K562 (cell line): Measurements from ENCODE around the gene HJV. TPM values are rescaled to one million over a fixed set of nuclear protein-coding genes. Genes with fewer than 3 reads are reported as not detected.
A peak's percentile ranks its signal among the peaks of the same experiment; 100 is the strongest.
"Not testable (repeated sequence)": the region's sequence is repeated elsewhere in the genome, so short reads cannot be mapped to it uniquely, and the experiment has no call there.

ENCODE experiments used
- ATAC-seq: fragments of 200-7000 bp; cut with Tn5 transposase; 3 replicates; pipeline ENCODE4 v1.9.1; 2020; ENCODE audit warnings: moderate library complexity
- BruUV-seq: library from RNA; stranded (reverse); fragments of 400-500 nt; replicated peaks from 2 replicates; lab custom pipeline; 2021; lab: Mats Ljungman, UMichigan
- CTCF ChIA-PET: fragments of 300-600 bp; formaldehyde crosslinking; extraction: SDS; loops from one replicate; lab custom pipeline; 2021; ENCODE audit warnings: low intra/inter-chr PET ratio; lab: Yijun Ruan, JAX
- POLR2A ChIA-PET: fragments of 300-600, 350-650 bp; sonication (Branson Sonifier 250); formaldehyde crosslinking; extraction: SDS; loops from one replicate; lab custom pipeline; 2021; ENCODE audit warnings: antibody characterized with exemption, inconsistent platforms; lab: Yijun Ruan, JAX
- DNase-seq, 4 experiments: peaks; one replicate each; pipeline versions ENCODE4 v3.0.0 to v3.0.0-alpha.2; 2011 to 2018; ENCODE audit warnings: low spot score in 3 of 4, mixed read lengths in 3 of 4; ENCODE audit errors: extremely low read depth in 1 of 4
- FAIRE-seq: peaks from 2 replicates; lab custom pipeline; 2011; peaks lifted over from hg19 to GRCh38; lab: Jason Lieb, UNC
- H2AFZ ChIP-seq: 2 replicates; pipeline ENCODE4 v1.6.0; 2011; ENCODE audit warnings: low read depth, low read length, control low read depth, inconsistent platforms
- H3K27ac ChIP-seq: fragments of 200-600 bp; 3 replicates; pipeline ENCODE4 v1.8.0; 2011; ENCODE audit warnings: low read depth, mild to moderate bottlenecking, control low read depth, inconsistent platforms, low read length, moderate library complexity, mixed read lengths; ENCODE audit errors: extremely low read depth
- H3K27me3 ChIP-seq, 2 experiments: fragments of 300-600 bp in 1 of 2; 2 replicates in 1 of 2; 3 replicates in 1 of 2; pipeline versions ENCODE4 v1.6.0 to v1.8.0; 2011; ENCODE audit warnings: inconsistent platforms in 2 of 2, low read length in 2 of 2, mild to moderate bottlenecking in 1 of 2, mixed read lengths in 1 of 2, moderate library complexity in 1 of 2; ENCODE audit not compliant: control insufficient read depth in 2 of 2, insufficient read depth in 2 of 2
- H3K36me3 ChIP-seq: fragments of 300-600 bp; 3 replicates; pipeline ENCODE4 v1.8.0; 2011; ENCODE audit warnings: mild to moderate bottlenecking, low read length, inconsistent platforms; ENCODE audit not compliant: control insufficient read depth, insufficient read depth
- H3K4me1 ChIP-seq, 2 experiments: fragments of 200-600 bp in 1 of 2; replicated peaks in 1 of 2; 2 replicates in 1 of 2; 3 replicates in 1 of 2; pipeline versions ENCODE4 v1.5.1 to v1.8.0; 2011; ENCODE audit warnings: inconsistent platforms in 2 of 2, low read length in 2 of 2, mild to moderate bottlenecking in 1 of 2, mixed read lengths in 1 of 2, moderate library complexity in 1 of 2; ENCODE audit not compliant: control insufficient read depth in 2 of 2, insufficient read depth in 2 of 2
- H3K4me2 ChIP-seq: 2 replicates; pipeline ENCODE4 v1.6.1; 2011; ENCODE audit warnings: low read length, control low read depth, inconsistent platforms, mixed read lengths; ENCODE audit not compliant: insufficient read depth
- H3K4me3 ChIP-seq: fragments of 200-600 bp; sonication (generic), shearing (Covaris generic); 2 replicates; pipeline ENCODE4 v1.5.1; 2016; ENCODE audit warnings: control low read depth, inconsistent platforms
- H3K79me2 ChIP-seq: fragments of 200-600 bp; 3 replicates; pipeline ENCODE4 v1.8.0; 2011; ENCODE audit warnings: low read length, inconsistent platforms; ENCODE audit not compliant: control insufficient read depth, insufficient read depth
- H3K9ac ChIP-seq, 2 experiments: 2 replicates each; pipeline versions ENCODE4 v1.6.0 to v1.6.1; 2011; ENCODE audit warnings: low read depth in 2 of 2, low read length in 2 of 2, control low read depth in 1 of 2, inconsistent platforms in 1 of 2, mild to moderate bottlenecking in 1 of 2, mixed read lengths in 1 of 2; ENCODE audit not compliant: insufficient read depth in 1 of 2
- H3K9me1 ChIP-seq: one replicate; pipeline ENCODE4 v1.6.0; 2011; ENCODE audit warnings: inconsistent platforms, mild to moderate bottlenecking, low read length, moderate library complexity; ENCODE audit not compliant: control insufficient read depth, insufficient read depth
- H3K9me3 ChIP-seq: replicated peaks from 2 replicates; pipeline ENCODE4 v1.5.1; 2011; ENCODE audit warnings: low read depth, low read length, inconsistent platforms; ENCODE audit not compliant: control insufficient read depth, insufficient read depth
- H4K20me1 ChIP-seq: replicated peaks from 2 replicates; pipeline ENCODE4 v1.6.1; 2011; ENCODE audit warnings: low read length, inconsistent platforms, mixed read lengths; ENCODE audit not compliant: control insufficient read depth, insufficient read depth
- ADNP ChIP-seq: fragments of 200-800 bp; sonication (Bioruptor generic); IDR thresholded peaks from 2 replicates; pipeline ENCODE4 v1.6.1; 2016; ENCODE audit warnings: missing genetic modification characterization, missing compliant biosample characterization
- ARNT ChIP-seq, 2 experiments: fragments of 450-650 bp; IDR thresholded peaks; 2 replicates each; pipeline ENCODE4 v1.6.1; 2016; ENCODE audit warnings: mild to moderate bottlenecking in 1 of 2
- ATF3 ChIP-seq, 2 experiments: fragments of 450-650 bp in 1 of 2; sonication (generic) in 1 of 2; formaldehyde crosslinking in 1 of 2; IDR thresholded peaks in 1 of 2; conservative IDR thresholded peaks in 1 of 2; 2 replicates each; pipeline versions ENCODE4 v1.6.1 to v1.8.1; 2016 to 2023; ENCODE audit warnings: mild to moderate bottlenecking in 2 of 2, moderate library complexity in 2 of 2, inconsistent platforms in 1 of 2, missing genetic modification reagents in 1 of 2
- BCOR ChIP-seq: fragments of 450-650 bp; IDR thresholded peaks from 2 replicates; pipeline ENCODE4 v1.6.1; 2016
- C11orf30 ChIP-seq: fragments of 450-650 bp; IDR thresholded peaks from 2 replicates; pipeline ENCODE4 v1.6.1; 2016; ENCODE audit warnings: low read depth, mild to moderate bottlenecking
- CBFA2T3 ChIP-seq: fragments of 450-650 bp; IDR thresholded peaks from 2 replicates; pipeline ENCODE4 v1.6.1; 2017
- CCNT2 ChIP-seq: IDR thresholded peaks from 2 replicates; pipeline ENCODE4 v1.6.1; 2011; ENCODE audit warnings: borderline replicate concordance, low read depth, mild to moderate bottlenecking, moderate library complexity, mixed read lengths, low read length; ENCODE audit not compliant: insufficient read length; ENCODE audit errors: extremely low read depth
- DPF2 ChIP-seq: fragments of 450-650 bp; IDR thresholded peaks from 2 replicates; pipeline ENCODE4 v1.6.1; 2016
- FOSL1 ChIP-seq: fragments of 200-800 bp; sonication (Bioruptor generic); conservative IDR thresholded peaks from 2 replicates; pipeline ENCODE4 v1.6.1; 2016; ENCODE audit warnings: missing genetic modification characterization, missing compliant biosample characterization
- HDAC1 ChIP-seq, 2 experiments: fragments of 450-650 bp; IDR thresholded peaks; 2 replicates each; pipeline ENCODE4 v1.6.1; 2016 to 2017; ENCODE audit warnings: inconsistent platforms in 1 of 2, mild to moderate bottlenecking in 1 of 2, moderate library complexity in 1 of 2
- HDAC2 ChIP-seq: fragments of 450-650 bp; IDR thresholded peaks from 2 replicates; pipeline ENCODE4 v1.6.1; 2016; ENCODE audit warnings: mild to moderate bottlenecking
- JUN ChIP-seq, 2 experiments: sonication (generic) in 1 of 2; formaldehyde crosslinking in 1 of 2; IDR thresholded peaks; 2 replicates each; pipeline versions ENCODE4 v1.6.1 to v1.8.0; 2012 to 2022; ENCODE audit warnings: borderline replicate concordance in 2 of 2, mild to moderate bottlenecking in 2 of 2, improper control_type of control experiment in 1 of 2, low read depth in 1 of 2, low read length in 1 of 2, missing genetic modification reagents in 1 of 2
- KDM1A ChIP-seq, 2 experiments: fragments of 450-650 bp; IDR thresholded peaks; 2 replicates each; pipeline ENCODE4 v1.6.1; 2016; ENCODE audit warnings: mild to moderate bottlenecking in 2 of 2
- MAFG ChIP-seq: fragments of 450-650 bp; conservative IDR thresholded peaks from 2 replicates; pipeline ENCODE4 v1.6.1; 2016; ENCODE audit warnings: missing genetic modification characterization, missing compliant biosample characterization
- MAFK ChIP-seq: IDR thresholded peaks from 2 replicates; pipeline ENCODE4 v1.6.1; 2011; ENCODE audit warnings: low read length, improper control_type of control experiment
- MECOM ChIP-seq: fragments of 250-450 bp; sonication (Bioruptor Pico); IDR thresholded peaks from 2 replicates; pipeline ENCODE4 v1.8.0; 2022; ENCODE audit warnings: inconsistent platforms
- NFE2 ChIP-seq: IDR thresholded peaks from 2 replicates; pipeline ENCODE4 v1.6.1; 2014; ENCODE audit warnings: antibody characterized with exemption, low read depth
- SMARCA4 ChIP-seq: fragments of 450-650 bp; IDR thresholded peaks from 2 replicates; pipeline ENCODE4 v1.6.1; 2016
- SMARCA5 ChIP-seq: fragments of 450-650 bp; IDR thresholded peaks from 2 replicates; pipeline ENCODE4 v1.6.1; 2016
- SMARCC2 ChIP-seq: fragments of 450-650 bp; IDR thresholded peaks from 2 replicates; pipeline ENCODE4 v1.6.1; 2017; ENCODE audit warnings: antibody characterized with exemption, moderate library complexity, mild to moderate bottlenecking, low read depth
- SMARCE1 ChIP-seq: fragments of 450-650 bp; IDR thresholded peaks from 2 replicates; pipeline ENCODE4 v1.7.1; 2016; ENCODE audit warnings: mild to moderate bottlenecking
- TAL1 ChIP-seq: fragments of 450-650 bp; IDR thresholded peaks from 2 replicates; pipeline ENCODE4 v1.6.1; 2016; ENCODE audit warnings: mild to moderate bottlenecking
- TRIM28 ChIP-seq: fragments of 450-650 bp; IDR thresholded peaks from 2 replicates; pipeline ENCODE4 v1.6.1; 2017
- ZEB2 ChIP-seq: fragments of 450-650 bp; IDR thresholded peaks from 2 replicates; pipeline ENCODE4 v1.6.1; 2016
- ZNF316 ChIP-seq: fragments of 450-650 bp; IDR thresholded peaks from 2 replicates; pipeline ENCODE4 v1.6.1; 2016
- WGBS: fragments of 100-300 bp; shearing (Covaris generic); methylation state at CpG from one replicate; pipeline ENCODE4 v1.1.6; 2016; ENCODE audit warnings: low coverage, mixed read lengths; ENCODE audit not compliant: insufficient coverage; ENCODE audit errors: missing lambda C conversion rate; 5-methylcytosine and 5-hydroxymethylcytosine counted together
- in situ Hi-C: fragments of 300-500 bp; cut with MboI; formaldehyde crosslinking; loops from 4 replicates; pipeline ENCODE4 v1.15.0; 2018; ENCODE audit warnings: inconsistent platforms, mixed read lengths
- intact Hi-C: fragments of 100-400 bp; cut with micrococcal nuclease; formaldehyde crosslinking; loops from 2 replicates; pipeline ENCODE4 v1.14.2; 2022
- polyA plus RNA-seq, 8 experiments: library from polyadenylated mRNA; depleted of rRNA in 4 of 8; stranded (reverse) in 5 of 8; unstranded in 3 of 8; fragments of >200 nt; fragmentation: Nextera tagmentation in 2 of 8; fragmentation: Illumina TruSeq in 1 of 8; extraction: Ambion mirVana in 2 of 8; extraction: Trizol in 1 of 8; gene quantifications; 2 replicates each; pipeline versions ENCODE4 v1.2.1 to v1.2.3, GENCODE V29; 2011 to 2014; ENCODE audit warnings: inconsistent platforms in 1 of 8, missing spikeins in 1 of 8
- total RNA-seq, 7 experiments: library from RNA; depleted of rRNA in 6 of 7; stranded (reverse); fragments of >200 nt in 6 of 7; fragmentation: Illumina TruSeq in 2 of 7; extraction: Trizol in 2 of 7; gene quantifications; 2 replicates each; pipeline versions ENCODE4 v1.2.1 to v1.2.3, GENCODE V29; 2011 to 2021; ENCODE audit warnings: low replicate concordance in 1 of 7

The HJV gene
- total and polyA plus RNA-seq, 9 of the 15 experiments (the other 6 are each of a cell fraction or from before 2014, with no cell fraction given): 1.0 to 6.6 (median 2.4) TPM

- CTCF ChIA-PET; BruUV-seq; H3K79me2 ChIP-seq; intact Hi-C loops; H3K9me1 ChIP-seq; H3K27me3 ChIP-seq; H4K20me1 ChIP-seq; H3K4me3 ChIP-seq; H3K9me3 ChIP-seq; H3K4me2 ChIP-seq; H3K36me3 ChIP-seq; TF ChIP-seq ATF3 (CRISPR knock-in tag; conservative IDR thresholded peaks at IDR 0.05); JUN (CRISPR knock-in tag; IDR thresholded peaks at IDR 0.05; ENCODE audit: borderline replicate concordance): not testable (repeated sequence)
- Histone ChIP-seq H3K4me1 (peaks cover 10 to 28% of the 10 kb centered on the region in 2 experiments; a peak in 4 of 5 replicates), H3K27ac (peak overlapping the region; percentile 70), H2AFZ (peak overlapping the region; percentile 46), H3K9ac (0 out of 4 replicates have a peak overlapping the region, but pooled peaks of 1 of the 2 experiments have one; percentile 7)
- 34% methylated on average over 2 of the region's 2 CpGs for WGBS
- DNase-seq (peak; percentile 31 to 66 (median 46)), FAIRE-seq (peak; percentile 37), ATAC-seq (peak; percentile 35; the same call in 2 of the 3 replicates)
- in situ Hi-C loops: loop anchor here (25.0 kb wide), 2 partner anchors 286 to 689 kb away; no protein-coding TSS in a partner anchor
- POLR2A ChIA-PET: interaction anchor here (0.6 to 2.4 kb wide), 4 partner anchors 10 to 306 kb away, joined by 3 to 21 read pairs (median 3); partner anchors contain the start of genes ANKRD34A and POLR3GL
- TF ChIP-seq CCNT2 (peak; percentile 22), ZNF316 (peak; percentile 29; the same call in 1 of the 2 replicates), CBFA2T3 (peak; percentile 69), NFE2 (peak; percentile 30; the same call in 1 of the 2 replicates), TAL1 (peak; percentile 51), TRIM28 (peak; percentile 48; the same call in 1 of the 2 replicates), MAFG (tag) (0 out of 2 replicates have a peak, but pooled peaks have one; percentile 7), ATF3 (IDR thresholded peaks at IDR 0.05) (0 out of 2 replicates have a peak, but pooled peaks have one; percentile 28), DPF2 (peak; percentile 70; the same call in 1 of the 2 replicates), ZEB2 (peak; percentile 60; the same call in 1 of the 2 replicates), SMARCA4 (peak; percentile 81), BCOR (peak; percentile 82), FOSL1 (tag) (peak; percentile 89), ARNT (IDR thresholded peaks at IDR 0.05) (peak in 1 of 2 experiments; percentile 45; a peak in 1 of 4 replicates), ADNP (tag) (peak; percentile 62), KDM1A (IDR thresholded peaks at IDR 0.05) (peak in 1 of 2 experiments; percentile 63; a peak in 3 of 4 replicates), MAFK (peak; percentile 23; the same call in 1 of the 2 replicates), SMARCC2 (peak; percentile 63; the same call in 1 of the 2 replicates), C11orf30 (peak; percentile 16; the same call in 1 of the 2 replicates), HDAC2 (0 out of 2 replicates have a peak, but pooled peaks have one; percentile 37), MECOM (CRISPR knock-in tag) (0 out of 2 replicates have a peak, but pooled peaks have one; percentile 17), HDAC1 (IDR thresholded peaks at IDR 0.05) (0 out of 4 replicates have a peak, but pooled peaks of 1 of the 2 experiments have one; percentile 11), SMARCA5 (peak; percentile 62; the same call in 1 of the 2 replicates), SMARCE1 (peak; percentile 80), JUN (IDR thresholded peaks at IDR 0.05; ENCODE audit: borderline replicate concordance, low read depth, low read length) (peak; percentile 33; the same call in 1 of the 2 replicates)
Observed at GRCh38 chr1:146025787-146026495, 4.4 kb upstream of the HJV start.
